ENCODE data around the gene GPAT2. TPM values are rescaled to one million over a fixed set of nuclear protein-coding genes. Genes with fewer than 3 reads are reported as not detected.
A peak's percentile ranks its signal among the peaks of the same experiment; 100 is the strongest.
"Not testable (repeated sequence)": the region's sequence is repeated elsewhere in the genome, so short reads cannot be mapped to it uniquely, and the experiment has no call there.

The GPAT2 gene
- total RNA-seq, 2 donors from 2014 or later = 1.6 to 2.0 TPM

GRCh38 chr2:96012792-96013264 is 21.9 kb downstream of the GPAT2 start:
- H3K36me3 ChIP-seq (replicated peaks in 1 of 2; ENCODE audit: insufficient read depth in 1 of 2, low read depth in 2 of 2); intact Hi-C loops (cut with DNase I); H3K27me3 ChIP-seq; H3K27ac ChIP-seq; H3K4me3 ChIP-seq; DNase-seq; ATAC-seq; H3K9me3 ChIP-seq: not testable (repeated sequence)
- 42 to 44% methylated on average over 1 of the region's 1 CpG for WGBS, 2 donors
- H3K4me1 ChIP-seq = peaks cover 17% of the 10 kb centered on the region

DNA sequence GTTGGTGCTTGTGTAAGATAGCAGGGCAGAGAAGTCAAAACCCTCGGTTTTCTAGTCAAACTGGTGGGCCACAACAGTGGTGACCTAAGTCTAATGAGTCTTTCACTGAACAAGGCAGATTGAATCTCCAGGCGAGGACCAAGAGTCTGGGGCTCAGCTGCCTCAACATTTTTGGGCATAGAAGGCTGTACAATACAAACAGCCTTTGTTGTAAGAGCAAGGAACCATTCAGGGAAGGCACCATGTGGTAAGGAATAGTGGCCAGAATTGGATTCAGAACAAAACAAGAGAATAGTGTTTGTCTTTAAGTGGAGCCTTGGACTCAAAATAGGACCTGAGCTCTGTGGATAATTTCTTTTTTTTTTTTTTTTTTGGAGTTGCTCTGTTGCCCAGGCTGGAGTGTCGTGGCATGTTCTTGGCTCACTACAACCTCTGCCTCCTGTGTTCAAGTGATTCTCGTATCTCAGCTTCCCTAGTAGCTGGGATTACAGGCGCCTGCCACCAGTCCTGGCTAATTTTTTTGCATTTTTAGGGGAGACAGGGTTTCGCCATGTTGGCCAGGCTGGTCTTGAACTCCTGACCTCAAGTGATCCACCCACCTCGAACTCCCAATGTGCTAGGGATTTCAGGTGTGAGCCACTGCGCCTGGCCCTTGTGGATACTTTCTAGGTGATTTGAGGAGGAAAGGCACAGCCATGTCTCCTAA is 22.5 kb downstream of the GPAT2 start:
- H3K27me3 ChIP-seq; ATAC-seq; DNase-seq; H3K27ac ChIP-seq; H3K9me3 ChIP-seq; H3K4me3 ChIP-seq; intact Hi-C loops (cut with DNase I); H3K36me3 ChIP-seq (replicated peaks in 1 of 2; ENCODE audit: insufficient read depth in 1 of 2, low read depth in 2 of 2): not testable (repeated sequence)
- peaks cover 17% of the 10 kb centered on the region for H3K4me1 ChIP-seq
- 86 to 88% methylated on average over 8 of the region's 8 CpGs for WGBS, 2 donors

DNA sequence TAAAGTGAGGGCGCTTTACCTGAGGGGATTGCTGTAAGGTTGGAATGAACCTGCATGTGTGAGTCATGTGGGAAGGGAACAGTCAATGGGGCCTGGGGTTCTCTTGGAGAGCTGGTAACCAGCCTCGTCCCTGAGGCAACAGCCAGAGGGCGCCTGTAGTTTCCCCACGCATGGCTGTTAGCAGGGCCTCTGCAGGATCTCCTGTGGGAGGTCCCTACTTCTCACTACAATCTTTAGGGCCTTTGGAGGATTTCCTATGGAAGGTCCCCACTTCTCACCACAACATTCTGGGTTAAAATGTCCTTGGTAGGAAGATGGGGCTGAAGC is 23.6 kb downstream of the GPAT2 start:
- intact Hi-C loops (cut with DNase I); H3K9me3 ChIP-seq; H3K36me3 ChIP-seq (replicated peaks in 1 of 2; ENCODE audit: insufficient read depth in 1 of 2, low read depth in 2 of 2); H3K27me3 ChIP-seq; H3K4me3 ChIP-seq: not testable (repeated sequence)
- peak overlapping the region in 3 of 4 donors; percentile 39 to 59 (median 49) for H3K27ac ChIP-seq
- 27 to 28% methylated on average over 3 to 4 of the region's 4 CpGs for WGBS, 2 donors
- ATAC-seq = peak; percentile 43
- peak; percentile 52 to 75 (median 66) for DNase-seq
- peak in 5 of 7 experiments; percentile 6 to 56 (median 38) for TF ChIP-seq CTCF (IDR thresholded peaks at IDR 0.05)
- peaks cover 17% of the 10 kb centered on the region for H3K4me1 ChIP-seq

DNA sequence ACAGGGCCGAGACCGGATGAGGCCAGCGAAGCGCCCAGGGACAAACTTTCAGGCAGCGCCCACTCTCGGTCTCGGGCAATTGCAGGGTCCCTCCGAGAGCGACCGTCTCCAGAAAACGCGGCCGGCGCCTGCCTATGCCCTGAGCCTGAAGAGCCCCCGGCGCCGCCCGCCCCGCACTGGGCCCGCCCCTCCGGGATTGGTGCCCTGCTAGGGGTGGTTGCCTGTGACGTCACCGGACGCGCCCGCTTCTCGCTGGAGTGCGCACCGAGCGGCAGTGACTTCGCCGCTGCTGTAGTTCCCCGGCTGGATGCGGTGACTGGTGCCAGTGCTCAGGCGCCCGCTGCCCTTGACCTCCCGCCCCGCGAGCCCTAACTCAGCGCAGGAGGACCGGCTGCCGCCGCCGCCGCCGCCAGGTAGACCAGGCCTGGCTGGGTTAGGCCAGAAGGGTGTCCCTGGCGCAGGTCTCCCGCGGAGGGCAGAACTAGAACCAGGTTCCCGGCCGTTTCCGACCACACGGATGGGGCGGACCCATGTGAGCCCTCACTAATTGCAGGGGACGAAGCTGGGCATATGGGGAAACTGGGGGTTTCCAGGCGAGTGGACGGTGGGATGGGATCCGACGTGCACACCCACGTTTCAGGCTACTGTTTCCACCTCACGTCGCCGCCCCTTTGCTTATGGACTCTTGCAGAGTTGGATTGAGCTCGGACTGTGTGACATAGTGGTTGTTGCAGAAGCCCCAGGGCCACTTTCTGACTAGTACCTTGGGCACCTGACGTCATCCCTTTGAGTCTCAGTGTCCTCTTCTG is 24.2 kb downstream of the GPAT2 start:
- peak; percentile 99 for ATAC-seq
- peak overlapping the region; percentile 80 to 90 (median 86) for H3K27ac ChIP-seq
- H3K4me1 ChIP-seq = peaks cover 17% of the 10 kb centered on the region
- DNase-seq = peak; percentile 96 to 99 (median 97)
- WGBS, 2 donors = 1% methylated on average over 32 of the region's 65 CpGs; no CpG with 5 or more reads in 1 of the 2 donors
- intact Hi-C loops (cut with DNase I); H3K27me3 ChIP-seq; H3K9me3 ChIP-seq; H3K4me3 ChIP-seq; H3K36me3 ChIP-seq (replicated peaks in 1 of 2; ENCODE audit: insufficient read depth in 1 of 2, low read depth in 2 of 2): not testable (repeated sequence)
- TF ChIP-seq POLR2A (IDR thresholded peaks at IDR 0.05) = peak; percentile 70 to 79 (median 73)

- H3K4me1 ChIP-seq = peaks cover 17% of the 10 kb centered on the region
- ATAC-seq = peak; percentile 71
- TF ChIP-seq POLR2A (IDR thresholded peaks at IDR 0.05) = peak in 1 of 3 donors; percentile 48
- peak in 5 of 7 experiments; percentile 10 to 37 (median 30) for TF ChIP-seq CTCF (IDR thresholded peaks at IDR 0.05)
- WGBS, 2 donors = 2 to 10% methylated on average over 4 to 10 of the region's 10 CpGs
- H3K27me3 ChIP-seq; H3K36me3 ChIP-seq (replicated peaks in 1 of 2; ENCODE audit: insufficient read depth in 1 of 2, low read depth in 2 of 2); H3K4me3 ChIP-seq; H3K9me3 ChIP-seq; intact Hi-C loops (cut with DNase I): not testable (repeated sequence)
- peak overlapping the region; percentile 80 to 90 (median 86) for H3K27ac ChIP-seq
- DNase-seq = peak; percentile 54 to 72 (median 65)
Observed at GRCh38 chr2:96009833-96010232, 24.9 kb downstream of the GPAT2 start.

- H3K36me3 ChIP-seq (replicated peaks in 1 of 2; ENCODE audit: insufficient read depth in 1 of 2, low read depth in 2 of 2); intact Hi-C loops (cut with DNase I); H3K27me3 ChIP-seq; ATAC-seq; DNase-seq; H3K9me3 ChIP-seq; H3K4me3 ChIP-seq; H3K27ac ChIP-seq: not testable (repeated sequence)
- peaks cover 17% of the 10 kb centered on the region for H3K4me1 ChIP-seq
- 74 to 83% methylated on average over 6 of the region's 6 CpGs for WGBS, 2 donors
Observed at GRCh38 chr2:96008051-96008450, 26.7 kb downstream of the GPAT2 start.

DNA sequence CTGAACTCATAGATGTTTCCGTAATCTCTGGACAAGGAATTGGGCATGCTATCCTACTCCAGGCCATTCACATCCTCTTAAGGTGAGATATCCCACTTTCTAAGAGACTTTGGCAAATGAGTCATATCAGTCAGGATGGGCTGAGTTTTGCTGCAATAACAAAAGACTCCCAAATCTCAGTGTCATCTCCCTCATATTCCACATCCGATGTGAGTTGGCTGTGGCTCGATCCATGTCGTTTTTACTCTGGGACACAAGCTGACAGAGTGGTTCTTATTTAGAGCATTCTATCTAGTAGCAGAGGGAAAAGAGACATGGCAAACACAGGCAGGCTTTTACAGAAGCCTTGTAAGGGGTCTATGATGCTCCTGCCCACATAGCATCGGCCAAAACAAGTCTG is 28.5 kb downstream of the GPAT2 start:
- H3K9me3 ChIP-seq; H3K27ac ChIP-seq; ATAC-seq; H3K4me3 ChIP-seq; H3K27me3 ChIP-seq; H3K36me3 ChIP-seq (replicated peaks in 1 of 2; ENCODE audit: insufficient read depth in 1 of 2, low read depth in 2 of 2); DNase-seq; intact Hi-C loops (cut with DNase I): not testable (repeated sequence)
- WGBS, 2 donors = 74 to 76% methylated on average over 5 of the region's 5 CpGs
- peaks cover 13% of the 10 kb centered on the region for H3K4me1 ChIP-seq
